AG10803 (cell line): ENCODE data around the gene NOL12.

ENCODE experiments used
- DNase-seq: peaks from one replicate; pipeline ENCODE4 v3.0.0; 2010; ENCODE audit warnings: low read depth
- H3K4me3 ChIP-seq: 2 replicates; pipeline ENCODE4 v1.5.1; 2011; ENCODE audit warnings: mild to moderate bottlenecking, low read length, control low read depth
- CTCF ChIP-seq: conservative IDR thresholded peaks from 2 replicates; pipeline ENCODE4 v1.5.1; 2011; ENCODE audit warnings: mild to moderate bottlenecking, low read length, control low read depth, inconsistent platforms

NOL12 gene

GRCh38 chr22:37708580-37709444 lies 22.7 kb downstream of the NOL12 start:
- H3K4me3 ChIP-seq = no peak overlapping the region
- DNase-seq = no peak
- TF ChIP-seq CTCF = no peak

- no peak for DNase-seq
- no peak for TF ChIP-seq CTCF
- no peak overlapping the region for H3K4me3 ChIP-seq
Observed at GRCh38 chr22:37709445-37709765, 23.3 kb downstream of the NOL12 start.

- no peak for DNase-seq
- no peak for TF ChIP-seq CTCF
- H3K4me3 ChIP-seq = no peak overlapping the region
Observed at GRCh38 chr22:37710675-37711074, 24.5 kb downstream of the NOL12 start.

- DNase-seq = no peak
- no peak overlapping the region for H3K4me3 ChIP-seq
- no peak for TF ChIP-seq CTCF
Observed at GRCh38 chr22:37711490-37711889, 25.3 kb downstream of the NOL12 start.

GRCh38 chr22:37713761-37714160 lies 27.6 kb downstream of the NOL12 start:
- H3K4me3 ChIP-seq = no peak overlapping the region
- no peak for DNase-seq
- no peak for TF ChIP-seq CTCF

GRCh38 chr22:37714634-37715033 lies 28.5 kb downstream of the NOL12 start:
- no peak overlapping the region for H3K4me3 ChIP-seq
- no peak for TF ChIP-seq CTCF
- DNase-seq = no peak

GRCh38 chr22:37715760-37716159 lies 29.6 kb downstream of the NOL12 start:
- no peak overlapping the region for H3K4me3 ChIP-seq
- no peak for TF ChIP-seq CTCF
- DNase-seq = no peak
